GM12801 (cell line): ENCODE measurements around the gene RNU5B-1.

Experiments used
- CTCF ChIP-seq: IDR thresholded peaks from one replicate; pipeline ENCODE4 v1.5.1; 2011; ENCODE audit warnings: control low read depth; ENCODE audit not compliant: insufficient read length; ENCODE audit errors: extremely low read depth

Gene RNU5B-1

GRCh38 chr15:65342493-65342892 lies 38.0 kb downstream of the RNU5B-1 start:
- no peak for TF ChIP-seq CTCF

DNA sequence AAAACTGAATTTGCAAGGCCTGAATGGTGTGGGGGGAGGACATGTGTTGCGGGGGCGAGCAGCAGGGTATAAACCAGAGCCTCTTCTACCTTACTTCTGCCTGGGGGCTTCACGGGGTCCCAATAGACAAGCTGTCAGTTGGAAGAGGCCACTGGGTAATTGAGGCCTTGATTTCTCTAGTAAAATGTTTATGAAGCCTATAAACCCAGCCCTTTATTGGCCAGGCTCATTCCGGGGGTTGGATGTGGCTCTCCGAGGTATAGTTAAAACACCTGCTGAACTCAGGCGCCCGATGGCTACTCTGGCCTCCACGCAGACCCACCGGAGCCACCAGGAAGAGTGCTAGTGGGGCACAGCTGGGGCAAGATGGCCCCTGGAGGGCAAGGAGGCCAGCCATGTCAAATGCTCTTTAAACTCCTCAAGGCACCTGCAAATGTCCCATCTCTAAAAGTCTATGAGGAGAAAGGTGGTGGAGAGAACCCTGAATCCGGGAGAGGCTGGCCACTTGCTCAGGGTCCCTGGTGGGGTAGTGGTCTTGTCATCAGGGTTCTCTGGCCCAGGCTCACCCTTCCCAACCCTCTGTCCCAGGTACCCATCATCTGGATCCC lies 39.0 kb downstream of the RNU5B-1 start:
- no peak for TF ChIP-seq CTCF

DNA sequence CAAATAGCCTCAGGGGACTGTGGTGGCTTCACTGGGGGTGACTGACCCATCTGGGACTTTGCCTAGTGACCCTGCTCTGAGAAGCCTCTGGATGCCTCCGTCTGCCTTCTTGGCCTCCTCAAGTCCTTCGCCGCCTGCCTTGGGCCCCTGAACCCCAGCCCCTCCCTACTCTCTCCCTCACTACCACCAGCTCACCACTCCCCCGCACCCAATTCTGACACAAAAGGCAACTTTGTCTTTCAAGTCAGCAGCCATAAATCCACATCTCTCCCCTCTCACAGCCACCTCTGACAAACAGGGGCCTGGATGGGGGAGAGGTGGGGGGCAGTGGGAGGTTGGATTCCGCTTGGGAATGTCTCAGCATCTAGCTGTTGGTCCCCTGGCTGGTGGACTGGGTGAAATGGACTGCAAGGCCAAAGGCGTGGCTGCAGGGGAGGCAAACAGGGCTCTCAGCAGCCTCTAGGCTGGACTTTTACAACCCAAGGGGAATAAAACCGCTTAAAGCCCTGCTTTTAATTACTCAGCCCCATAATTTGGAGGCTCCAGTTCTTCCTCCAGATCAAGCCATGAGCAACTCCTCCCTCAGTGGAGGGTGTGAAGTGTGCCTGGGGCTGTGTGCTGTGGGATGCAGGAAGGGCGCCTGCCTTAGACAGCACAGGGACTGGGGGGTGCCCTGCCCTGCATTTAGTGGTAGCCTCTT lies 39.9 kb downstream of the RNU5B-1 start:
- TF ChIP-seq CTCF, result no peak

- TF ChIP-seq CTCF, result no peak
Observed at GRCh38 chr15:65344914-65345275, 40.4 kb downstream of the RNU5B-1 start.

GRCh38 chr15:65346856-65347598 lies 42.5 kb downstream of the RNU5B-1 start:
- TF ChIP-seq CTCF, result no peak

GRCh38 chr15:65349338-65349737 lies 44.9 kb downstream of the RNU5B-1 start:
- no peak for TF ChIP-seq CTCF
